Neutrophil (primary cell): ENCODE results near the gene MYOCD.

Experiments
- H3K27ac ChIP-seq: fragments of 200-600 bp; sonication (generic); 2 replicates; pipeline ENCODE4 v1.5.1; 2016; ENCODE audit warnings: mild to moderate bottlenecking, moderate library complexity
- H3K27me3 ChIP-seq: fragments of 200-600 bp; sonication (generic); 2 replicates; pipeline ENCODE4 v1.6.0; 2016; ENCODE audit warnings: mild to moderate bottlenecking
- H3K36me3 ChIP-seq: fragments of 200-600 bp; sonication (generic); 2 replicates; pipeline ENCODE4 v1.5.1; 2017
- H3K4me1 ChIP-seq, 2 experiments: fragments of 200-600 bp in 1 of 2; sonication (generic) in 1 of 2; 1 replicate in 1 of 2; 2 replicates in 1 of 2; pipeline versions ENCODE4 v1.5.1 to v1.6.1; 2013 to 2016; ENCODE audit warnings: low read depth in 1 of 2, low read length in 1 of 2, mild to moderate bottlenecking in 1 of 2, moderate library complexity in 1 of 2; ENCODE audit not compliant: control insufficient read depth in 1 of 2, insufficient read depth in 1 of 2
- H3K4me3 ChIP-seq, 2 experiments: fragments of 200-600 bp in 1 of 2; sonication (generic) in 1 of 2; 1 replicate in 1 of 2; 2 replicates in 1 of 2; pipeline ENCODE4 v1.5.1; 2013 to 2016; ENCODE audit warnings: low read depth in 1 of 2, low read length in 1 of 2, mild to moderate bottlenecking in 1 of 2, moderate library complexity in 1 of 2
- H3K9me3 ChIP-seq: fragments of 200-600 bp; sonication (generic); 2 replicates; pipeline ENCODE4 v1.5.1; 2016
- TF ChIP-seq, protein P1 (sequence below): fragments of 200-600 bp; sonication (generic); IDR thresholded peaks from 2 replicates; pipeline ENCODE4 v1.5.1; 2016; ENCODE audit warnings: antibody characterized with exemption

MYOCD gene

GRCh38 chr17:12794919-12795532 lies 129.3 kb downstream of the MYOCD start:
- H3K9me3 ChIP-seq, result no peaks in the 10 kb centered on the region
- H3K4me1 ChIP-seq, result no peaks in the 10 kb centered on the region
- H3K27ac ChIP-seq, result no peak overlapping the region
- no peaks in the 10 kb centered on the region for H3K36me3 ChIP-seq
- TF ChIP-seq, protein P1, sequence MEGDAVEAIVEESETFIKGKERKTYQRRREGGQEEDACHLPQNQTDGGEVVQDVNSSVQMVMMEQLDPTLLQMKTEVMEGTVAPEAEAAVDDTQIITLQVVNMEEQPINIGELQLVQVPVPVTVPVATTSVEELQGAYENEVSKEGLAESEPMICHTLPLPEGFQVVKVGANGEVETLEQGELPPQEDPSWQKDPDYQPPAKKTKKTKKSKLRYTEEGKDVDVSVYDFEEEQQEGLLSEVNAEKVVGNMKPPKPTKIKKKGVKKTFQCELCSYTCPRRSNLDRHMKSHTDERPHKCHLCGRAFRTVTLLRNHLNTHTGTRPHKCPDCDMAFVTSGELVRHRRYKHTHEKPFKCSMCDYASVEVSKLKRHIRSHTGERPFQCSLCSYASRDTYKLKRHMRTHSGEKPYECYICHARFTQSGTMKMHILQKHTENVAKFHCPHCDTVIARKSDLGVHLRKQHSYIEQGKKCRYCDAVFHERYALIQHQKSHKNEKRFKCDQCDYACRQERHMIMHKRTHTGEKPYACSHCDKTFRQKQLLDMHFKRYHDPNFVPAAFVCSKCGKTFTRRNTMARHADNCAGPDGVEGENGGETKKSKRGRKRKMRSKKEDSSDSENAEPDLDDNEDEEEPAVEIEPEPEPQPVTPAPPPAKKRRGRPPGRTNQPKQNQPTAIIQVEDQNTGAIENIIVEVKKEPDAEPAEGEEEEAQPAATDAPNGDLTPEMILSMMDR, result no peak
- peaks cover 22% of the 10 kb centered on the region for H3K27me3 ChIP-seq
- H3K4me3 ChIP-seq, result no peak overlapping the region

GRCh38 chr17:12800855-12801365 lies 135.2 kb downstream of the MYOCD start:
- Histone ChIP-seq H3K27ac (no peak overlapping the region), H3K4me3 (no peak overlapping the region), H3K27me3 (no peaks in the 10 kb centered on the region), H3K4me1 (no peaks in the 10 kb centered on the region), H3K36me3 (no peaks in the 10 kb centered on the region), H3K9me3 (no peaks in the 10 kb centered on the region)
- TF ChIP-seq, protein P1, result no peak

- TF ChIP-seq, protein P1, result no peak
- no peaks in the 10 kb centered on the region for H3K27me3 ChIP-seq
- no peak overlapping the region for H3K4me3 ChIP-seq
These were observed 140.9 kb downstream of the MYOCD start for GRCh38 chr17:12806630-12807029.

GRCh38 chr17:12808723-12809122 lies 143.0 kb downstream of the MYOCD start:
- Histone ChIP-seq H3K27me3 (no peaks in the 10 kb centered on the region), H3K4me1 (no peaks in the 10 kb centered on the region), H3K27ac (no peak overlapping the region), H3K36me3 (no peaks in the 10 kb centered on the region), H3K4me3 (no peak overlapping the region), H3K9me3 (peaks cover 4% of the 10 kb centered on the region)
- TF ChIP-seq, protein P1, result no peak

More at GRCh38 chr17:12806630-12807029, 140.9 kb downstream of the MYOCD start:
- no peaks in the 10 kb centered on the region for H3K4me1 ChIP-seq
- no peak overlapping the region for H3K27ac ChIP-seq
- peaks cover 4% of the 10 kb centered on the region for H3K9me3 ChIP-seq
- no peaks in the 10 kb centered on the region for H3K36me3 ChIP-seq

GRCh38 chr17:12812877-12813276 lies 147.2 kb downstream of the MYOCD start:
- Histone ChIP-seq H3K9me3 (peaks cover 4% of the 10 kb centered on the region), H3K27me3 (no peaks in the 10 kb centered on the region), H3K4me1 (no peaks in the 10 kb centered on the region), H3K36me3 (no peaks in the 10 kb centered on the region), H3K4me3 (no peak overlapping the region), H3K27ac (no peak overlapping the region)
- TF ChIP-seq, protein P1, result no peak
